IPS-11a (cell line): ENCODE measurements around the gene CCDC102A.
"Not testable (repeated sequence)": the region's sequence is repeated elsewhere in the genome, so short reads cannot be mapped to it uniquely, and the experiment has no call there.

ENCODE experiments used
- H3K4me3 ChIP-seq: one replicate; pipeline ENCODE4 v1.5.1; 2013; ENCODE audit warnings: low read depth, low read length, control low read depth

CCDC102A gene

DNA sequence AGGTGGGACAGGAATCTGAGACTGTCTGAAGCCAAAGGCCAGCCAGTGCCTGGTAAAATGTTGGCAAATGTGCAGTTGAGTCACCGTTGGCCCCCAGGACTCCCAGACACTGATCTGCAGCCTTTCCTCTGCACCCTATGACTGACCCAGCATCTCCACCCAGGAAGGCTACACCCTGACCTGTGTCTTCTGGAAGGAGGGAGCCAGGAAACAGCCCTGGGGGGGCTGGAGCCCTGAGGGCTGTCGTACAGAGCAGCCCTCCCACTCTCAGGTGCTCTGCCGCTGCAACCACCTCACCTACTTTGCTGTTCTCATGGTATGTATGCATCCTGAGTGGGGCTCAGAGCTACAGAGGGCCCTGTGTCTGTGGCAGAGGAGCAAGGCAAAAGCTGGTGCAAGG is 30.1 kb upstream of the CCDC102A start:
- no peak overlapping the region for H3K4me3 ChIP-seq

DNA sequence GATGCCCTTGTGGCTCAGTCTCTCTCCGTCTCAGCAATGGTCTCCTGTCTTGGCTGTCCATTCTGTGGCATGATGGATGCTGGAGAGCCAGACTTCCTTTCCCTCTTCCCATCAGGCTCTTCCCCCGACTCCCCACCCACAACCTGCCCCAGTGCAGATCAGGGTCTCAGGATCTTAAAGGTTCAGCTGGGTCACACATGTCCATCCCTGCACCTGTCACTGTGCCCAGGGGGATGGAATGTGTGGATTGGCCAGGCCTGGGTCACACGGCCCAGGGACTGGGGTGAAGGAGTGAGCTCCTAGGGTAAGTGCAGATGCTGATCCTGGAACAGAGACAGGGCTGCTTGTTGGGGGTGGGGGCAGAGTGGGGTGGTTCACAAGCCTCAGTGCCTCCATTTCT is 29.1 kb upstream of the CCDC102A start:
- H3K4me3 ChIP-seq, result no peak overlapping the region

DNA sequence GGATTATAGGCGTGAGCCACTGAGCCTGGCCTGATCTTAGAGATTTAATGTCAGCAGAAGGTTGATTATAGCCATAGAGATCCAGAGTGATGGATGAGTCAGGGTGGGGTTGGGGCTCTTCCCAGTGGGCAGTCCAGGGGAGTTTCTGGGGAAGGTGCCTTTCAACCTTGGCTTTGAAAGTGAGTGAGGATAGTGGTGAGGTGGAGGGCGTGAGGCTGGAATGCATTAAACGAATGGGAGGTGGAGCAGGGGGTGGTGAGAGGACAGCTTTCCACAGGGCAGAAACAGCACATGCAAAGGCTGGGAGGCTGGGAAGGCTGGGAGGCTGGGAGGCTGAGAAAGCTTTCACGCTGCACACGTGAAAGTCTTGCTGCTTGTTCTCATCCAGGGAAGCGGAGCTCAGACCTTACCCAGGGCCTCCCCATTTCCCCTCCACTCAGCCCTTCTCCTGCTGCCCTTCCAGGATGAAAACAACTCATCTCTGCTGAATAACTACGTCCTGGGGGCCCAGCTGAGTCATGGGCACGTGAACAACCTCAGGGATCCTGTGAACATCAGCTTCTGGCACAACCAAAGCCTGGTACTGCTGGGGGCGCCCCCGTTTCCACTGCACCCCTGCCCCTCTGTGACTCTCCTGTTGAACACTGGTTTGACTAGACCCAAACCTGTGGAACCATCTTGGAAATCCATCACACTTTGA is 28.4 kb upstream of the CCDC102A start:
- H3K4me3 ChIP-seq, result no peak overlapping the region

DNA sequence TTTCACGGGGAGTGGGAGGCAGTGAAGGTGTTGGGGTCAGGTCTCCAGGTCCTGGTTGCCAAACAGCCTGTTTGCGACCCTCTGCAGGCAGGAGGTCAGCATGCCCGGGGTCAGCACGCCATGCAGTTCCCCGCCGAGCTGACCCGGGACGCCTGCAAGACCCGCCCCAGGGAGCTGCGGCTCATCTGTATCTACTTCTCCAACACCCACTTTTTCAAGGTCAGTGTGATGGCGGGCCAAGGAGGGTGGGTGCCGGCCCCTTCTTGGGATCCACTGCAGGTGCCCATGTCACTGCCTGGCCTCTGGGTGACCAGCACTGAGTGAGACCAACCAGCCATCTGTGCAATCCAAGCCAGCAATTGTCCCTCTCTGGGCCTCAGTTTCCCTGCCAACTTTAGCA is 27.4 kb upstream of the CCDC102A start:
- no peak overlapping the region for H3K4me3 ChIP-seq

DNA sequence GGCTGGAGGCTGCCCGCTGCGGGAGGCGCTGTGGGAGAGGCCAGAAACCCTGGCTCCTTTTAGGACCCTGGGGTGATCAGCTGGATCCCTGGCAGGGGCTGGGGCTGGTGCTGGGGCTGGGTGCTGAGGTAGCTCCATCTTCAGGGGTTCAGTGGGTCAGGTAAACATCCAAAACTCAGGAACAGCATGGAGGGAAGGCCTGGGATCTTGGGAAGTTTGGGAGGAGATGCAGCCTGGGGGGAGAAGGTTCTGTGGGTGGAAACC is 27.0 kb upstream of the CCDC102A start:
- no peak overlapping the region for H3K4me3 ChIP-seq

DNA sequence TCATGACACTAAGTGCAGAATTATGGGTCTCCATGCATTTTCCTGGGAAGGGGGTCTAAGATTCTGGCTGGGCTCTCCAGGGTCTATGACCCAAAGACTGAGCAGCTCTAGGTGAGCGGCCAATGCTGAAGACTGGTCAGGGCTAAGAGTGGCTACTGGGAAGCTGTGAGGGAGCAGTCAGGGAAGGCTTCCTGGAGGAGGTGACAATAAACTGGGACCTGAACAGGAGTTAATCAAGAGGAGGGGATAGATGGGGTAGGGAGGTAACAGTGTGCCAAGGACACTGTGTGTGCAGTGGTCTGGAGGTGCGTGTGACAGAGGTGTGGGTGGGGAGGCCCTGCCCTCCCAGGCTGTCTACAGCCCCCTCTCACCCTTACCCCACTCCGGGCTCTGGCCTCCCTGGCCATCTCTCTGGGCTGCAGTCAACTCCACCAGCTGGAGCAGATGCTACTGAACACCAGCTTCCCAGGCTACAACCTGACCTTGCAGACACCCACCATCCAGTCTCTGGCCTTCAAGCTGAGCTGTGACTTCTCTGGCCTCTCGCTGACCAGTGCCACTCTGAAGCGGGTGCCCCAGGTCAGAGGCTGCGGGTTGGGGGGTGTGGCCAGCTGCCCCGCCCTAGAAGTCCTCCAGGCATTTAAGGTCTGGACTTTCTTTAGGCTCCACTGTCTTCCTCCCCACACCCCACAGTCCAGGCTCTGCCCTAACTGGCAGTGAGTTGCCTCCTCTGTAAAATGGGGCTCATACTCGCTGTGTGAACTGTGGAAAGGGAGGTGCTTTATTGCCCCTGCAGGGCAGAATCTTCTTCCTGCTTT is 26.5 kb upstream of the CCDC102A start:
- H3K4me3 ChIP-seq, result no peak overlapping the region

DNA sequence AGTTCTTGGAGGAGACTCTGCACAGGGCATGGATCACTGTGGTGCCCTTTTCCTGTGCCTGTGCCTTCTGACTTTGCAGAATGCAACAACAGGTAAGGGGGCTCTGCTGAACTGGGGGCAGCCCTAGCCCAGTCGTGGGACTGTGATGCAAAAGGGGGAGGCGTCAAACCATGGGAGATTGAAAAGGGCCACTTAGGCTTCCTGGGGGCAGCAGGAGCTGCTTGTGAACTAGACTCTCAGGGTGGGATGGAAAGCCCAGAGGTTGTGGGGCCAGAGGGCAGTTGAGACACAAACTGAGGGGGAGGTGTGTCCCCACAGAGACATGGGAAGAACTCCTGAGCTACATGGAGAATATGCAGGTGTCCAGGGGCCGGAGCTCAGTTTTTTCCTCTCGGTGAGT is 25.7 kb upstream of the CCDC102A start:
- H3K4me3 ChIP-seq, result no peak overlapping the region

DNA sequence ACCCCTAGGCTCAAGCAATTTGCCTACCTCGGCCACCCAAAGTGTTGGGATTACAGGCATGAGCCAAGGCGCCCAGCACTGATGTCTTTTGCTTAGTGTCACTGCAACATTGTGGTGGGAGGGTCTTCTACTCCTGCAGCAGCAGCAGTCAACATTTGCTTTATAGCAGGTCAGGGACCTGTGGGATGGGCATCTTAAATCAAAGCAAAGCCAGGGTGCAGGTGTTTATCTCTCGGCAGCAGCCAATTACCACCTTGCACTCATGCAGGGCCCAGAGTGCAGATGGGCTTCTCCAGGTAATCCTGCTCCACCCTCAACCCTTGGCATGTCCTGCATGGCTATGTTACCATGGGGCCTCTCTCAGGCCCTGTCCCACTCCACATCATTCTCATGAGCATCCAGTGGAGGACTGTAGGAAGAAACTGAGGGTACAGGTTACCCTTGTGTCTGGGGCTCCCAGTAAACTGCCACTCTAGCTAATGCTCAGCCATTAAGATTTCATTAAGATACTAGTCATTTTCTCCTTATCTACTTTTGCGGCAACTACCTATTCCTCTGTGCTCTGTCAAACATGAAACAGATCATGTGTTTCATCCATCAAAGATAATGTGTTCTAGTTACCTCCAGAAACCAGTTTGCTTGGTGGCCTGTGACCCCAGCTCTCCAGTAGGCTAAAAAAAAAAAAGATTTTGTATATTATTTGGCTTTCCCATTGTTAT is 22.9 kb upstream of the CCDC102A start:
- H3K4me3 ChIP-seq, result no peak overlapping the region

DNA sequence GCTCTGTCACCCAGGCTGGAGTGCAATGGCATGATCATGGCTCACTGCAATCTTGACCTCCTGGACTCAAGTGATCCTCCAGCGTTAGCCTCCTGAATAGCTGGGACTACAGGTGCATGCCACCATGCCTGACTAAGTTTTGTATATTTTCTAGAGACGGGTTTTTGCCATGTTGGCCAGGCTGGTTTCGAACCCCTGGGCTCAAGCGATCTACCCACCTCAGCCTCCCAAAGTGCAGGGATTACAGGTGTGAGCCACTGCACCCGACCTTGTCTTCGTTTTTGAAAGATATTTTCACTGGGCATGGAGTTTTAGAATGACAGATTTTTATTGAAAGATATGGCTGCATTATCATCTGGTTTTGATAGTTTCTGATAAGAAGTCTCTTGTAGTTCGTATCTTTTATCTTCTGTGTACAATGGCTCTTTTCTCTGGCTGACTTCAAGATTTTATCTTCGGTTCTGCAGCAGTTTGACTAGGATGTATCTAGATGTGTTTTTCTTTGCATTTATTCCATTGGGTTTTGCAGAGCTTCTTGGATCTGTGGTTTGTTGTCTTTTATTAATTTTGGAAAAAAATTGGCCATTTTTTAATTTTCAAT is 20.7 kb upstream of the CCDC102A start:
- no peak overlapping the region for H3K4me3 ChIP-seq

DNA sequence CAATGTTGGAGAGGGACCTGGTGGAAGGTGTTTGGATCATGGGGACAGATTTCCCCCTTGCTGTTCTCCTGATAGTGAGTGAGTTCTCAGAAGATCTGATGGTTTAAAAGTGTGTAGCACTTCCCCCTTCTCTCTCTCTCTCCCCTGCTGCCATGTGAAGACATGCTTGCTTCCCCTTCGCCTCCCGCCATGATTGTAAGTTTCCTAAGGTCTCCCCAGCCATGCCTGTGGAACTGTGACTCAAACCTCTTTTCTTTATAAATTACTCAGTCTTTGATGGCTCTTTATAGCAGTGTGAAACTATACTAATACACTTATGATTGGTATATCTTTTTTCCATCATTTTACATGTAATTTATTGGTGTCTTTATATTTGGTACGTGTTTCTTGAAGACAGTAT is 19.5 kb upstream of the CCDC102A start:
- no peak overlapping the region for H3K4me3 ChIP-seq

DNA sequence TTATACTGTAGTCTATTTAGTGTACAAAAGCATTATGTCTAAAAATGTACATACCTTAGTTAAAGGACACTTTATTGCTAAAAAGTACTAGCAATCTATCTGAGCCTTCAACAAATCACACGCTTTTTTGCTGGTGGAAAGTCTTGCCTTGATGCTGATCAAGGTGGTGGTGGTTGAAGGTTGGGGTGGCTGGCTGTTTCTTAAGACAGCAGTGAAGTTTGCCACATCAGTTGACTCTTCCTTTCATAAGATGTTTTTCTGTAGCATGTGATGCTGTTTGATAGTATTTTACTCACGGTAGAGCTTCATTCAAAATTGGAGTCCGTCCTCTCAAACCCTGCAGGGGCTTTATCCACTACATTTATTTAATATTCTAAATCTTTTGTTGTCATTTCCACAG is 14.7 kb upstream of the CCDC102A start:
- H3K4me3 ChIP-seq, result no peak overlapping the region

DNA sequence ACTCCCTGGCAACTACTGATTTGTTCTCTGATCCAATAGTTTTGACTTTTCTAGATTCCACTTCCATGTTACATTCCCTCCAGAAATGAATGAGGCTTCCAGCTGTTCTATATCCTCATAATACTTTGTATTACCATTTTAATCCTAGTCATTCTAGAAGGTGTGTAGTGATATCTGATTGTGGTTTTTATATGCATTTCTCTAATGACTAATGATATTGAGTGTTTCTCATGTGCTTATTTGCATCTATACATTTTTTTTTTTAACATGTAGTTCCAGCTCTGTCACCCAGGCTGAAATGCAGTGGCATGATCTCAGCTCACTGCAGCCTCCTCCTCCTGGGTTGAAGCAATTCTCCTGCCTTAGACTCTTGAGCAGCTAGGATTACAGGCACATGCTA is 13.4 kb upstream of the CCDC102A start:
- H3K4me3 ChIP-seq, result no peak overlapping the region

DNA sequence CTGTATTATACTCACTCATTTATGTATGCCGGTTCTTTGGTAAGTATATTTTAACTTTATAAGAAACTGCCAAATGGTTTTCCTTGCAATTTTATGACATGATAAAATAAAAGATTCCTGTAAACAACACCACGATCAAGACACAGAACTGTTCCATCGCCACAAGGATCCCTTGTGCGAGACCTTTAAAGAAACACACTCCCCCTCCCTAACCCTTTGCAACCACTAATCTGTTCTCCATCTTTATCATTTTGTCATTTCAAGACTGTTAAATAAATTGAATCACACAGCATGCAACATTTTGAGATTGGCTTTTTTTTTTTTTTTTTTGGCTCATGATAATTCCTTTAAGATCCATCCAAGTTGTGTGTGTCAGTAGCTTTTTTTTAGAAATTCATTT is 12.0 kb upstream of the CCDC102A start:
- H3K4me3 ChIP-seq, result no peak overlapping the region

DNA sequence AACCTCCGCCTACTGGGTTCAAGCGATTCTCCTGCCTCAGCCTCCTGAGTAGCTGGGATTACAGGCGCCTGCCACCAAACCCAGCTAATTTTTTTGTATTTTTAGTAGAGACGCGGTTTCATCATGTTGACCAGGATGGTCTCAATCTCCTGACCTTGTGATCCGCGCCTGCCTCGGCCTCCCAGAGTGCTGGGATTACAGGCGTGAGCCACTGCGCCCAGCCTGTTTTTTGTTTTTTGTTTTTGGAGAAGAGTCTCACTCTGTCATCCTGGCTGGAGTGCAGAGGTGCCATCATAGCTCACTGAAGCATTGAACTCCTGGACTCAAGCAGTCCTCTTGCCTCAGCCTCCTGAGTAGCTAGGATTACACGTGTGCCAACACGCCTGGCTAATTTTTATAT is 11.2 kb upstream of the CCDC102A start:
- H3K4me3 ChIP-seq, result not testable (repeated sequence)

DNA sequence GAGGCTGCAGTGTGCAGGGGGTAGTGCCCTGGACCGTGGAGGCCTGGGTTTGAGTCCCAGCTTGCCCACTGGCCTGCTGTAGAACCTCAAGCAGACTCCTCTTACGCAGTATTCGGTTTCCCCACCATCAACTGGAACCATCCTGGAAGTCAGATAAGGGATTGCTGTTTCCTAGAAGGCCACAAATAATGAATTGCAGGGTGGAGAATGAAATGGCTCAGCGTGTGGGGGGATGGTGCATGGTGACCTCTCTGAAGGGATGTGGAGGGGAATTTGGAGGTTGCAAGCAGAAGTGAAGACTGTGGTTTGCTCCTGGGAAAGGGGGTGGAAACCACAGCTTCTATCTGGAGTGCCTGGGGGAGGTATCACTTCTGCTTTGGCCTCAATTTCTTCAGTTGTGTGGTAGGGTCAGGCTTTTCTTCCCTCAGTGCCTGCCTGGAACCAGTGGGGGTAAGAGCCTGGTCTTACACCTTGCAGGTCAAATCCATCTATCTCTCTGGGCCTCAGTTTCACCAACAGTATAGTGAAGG is 7.8 kb upstream of the CCDC102A start:
- no peak overlapping the region for H3K4me3 ChIP-seq

DNA sequence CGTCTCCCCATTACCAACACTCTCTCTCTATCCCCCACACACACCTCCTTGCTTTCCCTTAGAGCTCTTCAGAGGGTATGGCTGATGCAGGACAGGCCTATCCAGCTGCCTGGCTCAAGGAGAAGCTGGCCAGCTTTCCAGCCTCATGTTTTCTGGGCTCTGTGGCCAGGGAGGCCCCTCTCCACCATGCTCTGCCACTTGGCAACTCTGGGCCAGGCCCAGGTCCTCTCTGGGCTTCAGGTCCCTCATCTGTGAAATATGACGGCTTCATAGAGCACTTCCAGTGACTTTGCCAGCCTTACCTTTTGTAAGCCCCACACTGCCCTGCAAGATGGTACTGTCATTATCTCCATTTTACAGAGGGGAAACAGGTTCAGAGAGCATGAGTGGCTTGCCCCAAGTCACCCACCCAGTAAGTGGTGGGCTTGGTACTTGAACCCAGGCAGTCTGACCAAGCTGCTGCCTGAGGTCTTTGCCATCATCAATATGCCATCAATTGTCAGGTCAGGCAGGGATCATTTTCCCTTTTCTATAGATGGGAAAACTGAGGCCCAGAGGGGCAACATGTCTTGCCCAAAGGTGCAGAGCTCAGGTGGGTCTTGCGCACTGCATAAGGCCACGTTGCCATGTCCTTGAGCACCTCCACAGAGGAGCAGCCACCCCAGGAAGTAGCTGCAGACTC is 5.5 kb upstream of the CCDC102A start:
- H3K4me3 ChIP-seq, result no peak overlapping the region

DNA sequence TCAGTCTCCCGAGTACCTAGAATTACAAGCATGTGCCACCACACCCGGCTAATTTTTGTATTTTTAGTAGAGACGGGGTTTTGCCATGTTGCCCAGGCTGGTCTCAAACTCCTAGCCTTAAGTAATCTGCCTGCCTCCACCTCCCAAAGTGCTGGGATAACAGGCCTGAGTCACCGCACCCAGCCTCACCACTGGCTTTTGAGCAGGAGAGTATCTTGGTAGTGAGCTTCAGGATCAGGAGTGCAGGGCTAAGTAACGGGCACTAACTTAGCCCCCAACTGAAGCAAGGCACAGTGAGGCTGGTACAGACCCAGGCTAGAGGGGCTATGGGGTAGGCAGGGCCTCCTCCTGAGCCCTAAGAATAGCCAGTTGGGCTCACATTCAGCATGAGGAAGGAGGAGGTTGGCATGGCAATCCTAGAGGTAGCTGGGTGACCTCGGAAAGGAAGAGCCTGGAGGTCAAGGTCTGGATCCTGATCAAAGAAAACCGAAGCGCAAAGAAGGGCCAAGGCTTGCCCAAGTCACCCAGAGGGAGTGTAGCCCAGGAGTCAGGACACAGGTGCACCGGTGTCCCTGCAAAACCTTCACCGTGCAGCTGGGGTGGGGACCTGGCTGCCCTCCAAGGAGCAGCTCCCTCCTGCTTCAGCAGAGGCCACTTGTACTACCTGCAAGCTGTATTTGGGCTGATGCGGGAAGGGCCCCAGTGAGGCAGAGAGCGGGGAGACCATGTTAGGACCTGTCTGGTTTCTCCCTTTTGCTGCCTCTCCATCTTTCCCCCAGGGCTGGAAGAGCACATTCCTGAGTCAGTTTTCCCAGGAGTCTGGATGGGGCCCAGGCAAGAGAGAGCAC is 4.8 kb upstream of the CCDC102A start:
- no peak overlapping the region for H3K4me3 ChIP-seq

DNA sequence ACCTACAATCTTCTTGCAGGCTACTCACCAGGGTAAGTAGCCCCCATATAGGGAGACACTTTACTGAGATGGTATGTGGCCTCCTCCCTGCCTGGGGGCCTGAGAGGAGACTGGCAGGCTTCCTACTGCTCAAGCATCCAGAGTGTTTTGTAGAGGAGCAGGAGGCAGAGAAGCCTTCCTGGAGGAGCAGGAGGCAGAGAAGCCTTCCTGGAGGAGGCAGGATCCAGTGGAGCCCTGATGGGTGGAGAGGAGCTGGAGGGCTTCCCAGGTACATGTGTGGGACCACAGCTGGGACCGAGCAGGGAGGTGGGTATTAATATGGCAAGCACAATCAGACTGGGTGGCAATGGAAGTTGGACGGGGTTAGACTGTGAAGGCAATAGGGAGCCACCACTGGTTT is 4.0 kb upstream of the CCDC102A start:
- H3K4me3 ChIP-seq, result no peak overlapping the region

DNA sequence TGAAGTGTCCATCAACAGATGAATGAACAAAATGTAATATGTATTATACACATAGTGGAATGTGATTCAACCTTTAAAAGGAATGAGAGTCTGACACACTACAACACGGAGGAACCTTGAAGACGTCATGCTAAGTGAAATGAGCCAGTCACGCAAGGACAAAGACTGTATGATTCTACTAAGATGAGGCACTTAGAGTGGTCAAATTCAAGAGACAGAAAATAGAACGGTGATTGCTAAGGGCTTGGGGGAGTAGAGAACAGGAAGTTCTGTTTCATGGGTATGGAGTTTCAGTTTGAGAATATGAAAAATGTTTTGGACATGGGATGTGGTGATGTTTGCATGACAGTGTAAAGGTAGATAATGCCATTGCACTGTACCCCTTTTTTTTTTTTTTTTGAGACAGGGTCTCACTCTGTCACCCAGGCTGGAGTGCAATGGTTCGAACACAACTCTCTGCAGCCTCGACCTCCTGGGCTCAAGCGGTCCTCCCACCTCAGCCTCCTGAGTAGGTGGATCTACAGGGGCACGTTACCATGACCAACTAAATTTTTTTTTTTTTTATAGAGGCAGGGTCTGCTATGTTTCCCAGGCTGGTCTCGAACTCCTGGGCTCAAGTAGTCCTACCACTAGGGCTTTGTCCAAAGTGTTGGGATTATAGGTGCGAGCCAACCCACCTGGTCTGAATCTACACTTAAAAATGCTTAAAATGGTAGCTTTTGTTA is 2.9 kb upstream of the CCDC102A start:
- H3K4me3 ChIP-seq, result no peak overlapping the region
